ENCODE measurements around the gene ZNF366.

ZNF366 gene

GRCh38 chr5:72518001-72518683 lies 10.9 kb upstream of the ZNF366 start:
- TF ChIP-seq CTCF (IDR thresholded peaks at IDR 0.05; ENCODE audit: extremely low read depth, missing control alignments), result no peak
- DNase-seq (ENCODE audit: low spot score), result peak; percentile 28

- no peak for DNase-seq (ENCODE audit: low spot score)
- TF ChIP-seq CTCF (IDR thresholded peaks at IDR 0.05; ENCODE audit: extremely low read depth, missing control alignments), result no peak
These were observed 9.7 kb upstream of the ZNF366 start for GRCh38 chr5:72516916-72517315.

DNA sequence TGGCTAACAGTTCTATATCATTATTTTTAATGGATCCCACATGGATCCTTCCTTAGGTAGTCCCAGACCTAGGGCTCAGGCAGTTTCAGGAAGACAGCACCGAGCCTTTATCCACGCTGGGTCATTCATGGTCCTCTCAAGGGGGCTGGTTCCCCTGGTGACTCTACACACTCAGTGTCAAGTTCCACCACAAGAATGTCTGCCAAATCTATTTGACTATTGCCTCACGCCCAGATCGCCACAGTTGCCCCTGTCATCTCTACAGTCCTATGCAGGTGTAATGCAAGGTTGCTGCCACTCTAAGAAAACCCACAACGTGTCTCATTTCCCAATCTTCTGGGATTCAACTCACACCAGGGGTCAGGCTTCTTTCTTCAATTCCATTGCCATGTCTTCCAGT lies 8.0 kb upstream of the ZNF366 start:
- DNase-seq (ENCODE audit: low spot score), result no peak
- TF ChIP-seq CTCF (IDR thresholded peaks at IDR 0.05; ENCODE audit: extremely low read depth, missing control alignments), result no peak

DNA sequence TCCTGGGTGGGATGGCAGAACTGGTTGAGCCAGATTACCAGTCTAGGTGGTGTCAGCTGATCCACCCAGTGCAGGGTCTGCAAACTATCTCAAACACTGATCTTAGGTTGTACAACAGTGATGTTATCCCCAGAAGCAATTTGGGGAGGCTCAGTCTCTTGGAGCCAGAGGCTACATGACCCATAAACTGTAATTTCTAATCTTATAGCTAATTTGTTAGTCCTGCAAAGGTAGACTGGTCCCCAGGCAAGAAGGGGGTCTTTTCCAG lies 5.3 kb upstream of the ZNF366 start:
- TF ChIP-seq CTCF (IDR thresholded peaks at IDR 0.05; ENCODE audit: extremely low read depth, missing control alignments), result no peak
- DNase-seq (ENCODE audit: low spot score), result no peak

DNA sequence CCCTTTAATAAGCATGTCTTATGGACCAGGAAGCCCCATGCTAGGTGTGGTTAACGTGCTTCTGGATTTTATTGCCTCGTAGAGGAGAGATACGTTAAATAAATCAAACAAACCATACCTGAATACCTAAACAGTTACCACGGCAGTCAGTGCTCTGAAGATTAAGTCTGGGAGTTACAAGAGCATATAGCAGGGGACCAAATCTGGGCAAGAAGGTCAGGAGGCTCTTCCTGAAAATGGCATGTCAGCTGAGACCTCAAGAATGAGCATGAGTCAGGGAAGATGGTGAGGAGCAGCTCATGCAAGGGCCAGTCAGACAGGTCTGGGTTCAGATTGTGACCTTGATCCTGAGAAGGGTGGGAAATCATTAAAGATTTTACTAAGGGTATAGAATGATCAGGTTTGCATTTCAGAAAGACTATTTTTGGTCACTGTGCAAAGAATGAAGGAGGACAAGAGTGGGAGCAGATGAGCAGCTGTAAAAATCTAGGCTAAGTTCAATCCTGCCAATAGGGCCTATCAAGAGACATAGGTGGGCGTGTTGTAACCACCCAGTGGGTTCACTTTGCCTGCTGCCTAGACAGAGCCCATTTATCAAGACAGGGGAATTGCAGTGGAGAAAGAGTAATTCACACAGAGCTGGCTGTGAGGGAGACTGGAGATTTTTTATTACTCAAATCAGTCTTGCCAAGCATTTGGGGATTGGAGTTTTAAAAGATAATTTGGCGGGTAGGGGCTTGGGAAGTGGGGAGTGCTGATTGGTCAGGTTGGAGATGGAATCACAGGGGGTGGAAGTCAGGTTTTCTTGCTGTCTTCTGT lies 4.8 kb upstream of the ZNF366 start:
- TF ChIP-seq CTCF (IDR thresholded peaks at IDR 0.05; ENCODE audit: extremely low read depth, missing control alignments), result no peak
- DNase-seq (ENCODE audit: low spot score), result no peak

GRCh38 chr5:72511366-72511765 lies 4.2 kb upstream of the ZNF366 start:
- no peak for TF ChIP-seq CTCF (IDR thresholded peaks at IDR 0.05; ENCODE audit: extremely low read depth, missing control alignments)
- no peak for DNase-seq (ENCODE audit: low spot score)

DNA sequence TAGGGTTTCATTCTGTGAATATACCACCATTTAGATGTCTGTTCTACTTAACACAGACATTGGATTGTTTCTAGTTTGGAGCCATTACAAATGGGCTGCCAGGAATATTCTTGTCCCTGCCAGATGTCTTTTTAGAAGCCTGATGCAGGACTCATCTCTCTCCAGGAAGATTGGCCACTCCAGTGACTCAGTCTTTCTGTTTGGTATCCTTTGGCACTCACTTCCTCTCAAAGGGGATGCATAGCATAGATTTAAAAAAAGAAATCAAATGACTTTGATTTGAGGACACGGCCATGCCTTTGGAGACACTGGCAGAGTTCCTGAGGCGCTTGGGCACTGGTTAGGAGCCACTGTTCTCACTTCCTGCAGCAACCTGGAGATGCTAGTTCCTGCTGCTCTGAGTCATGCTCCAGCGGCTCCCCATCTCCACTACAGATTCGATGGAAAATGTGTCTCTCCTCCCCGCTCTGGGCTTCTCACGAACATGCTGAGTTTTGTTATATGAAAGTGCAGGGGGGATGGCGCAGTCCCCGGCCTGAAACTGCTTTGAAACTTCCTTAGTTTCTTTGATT lies 3.5 kb upstream of the ZNF366 start:
- DNase-seq (ENCODE audit: low spot score), result no peak
- no peak for TF ChIP-seq CTCF (IDR thresholded peaks at IDR 0.05; ENCODE audit: extremely low read depth, missing control alignments)
